HG03060 (cell line): ENCODE measurements around the gene SOST.
"Not testable (repeated sequence)": the region's sequence is repeated elsewhere in the genome, so short reads cannot be mapped to it uniquely, and the experiment has no call there.

Experiments
- ATAC-seq: cut with Tn5 transposase; IDR thresholded peaks from one replicate; pipeline ENCODE4 v1.9.1; 2021; ENCODE audit warnings: low read depth, moderate number of reproducible peaks; ENCODE audit not compliant: unreplicated experiment

The SOST gene

DNA sequence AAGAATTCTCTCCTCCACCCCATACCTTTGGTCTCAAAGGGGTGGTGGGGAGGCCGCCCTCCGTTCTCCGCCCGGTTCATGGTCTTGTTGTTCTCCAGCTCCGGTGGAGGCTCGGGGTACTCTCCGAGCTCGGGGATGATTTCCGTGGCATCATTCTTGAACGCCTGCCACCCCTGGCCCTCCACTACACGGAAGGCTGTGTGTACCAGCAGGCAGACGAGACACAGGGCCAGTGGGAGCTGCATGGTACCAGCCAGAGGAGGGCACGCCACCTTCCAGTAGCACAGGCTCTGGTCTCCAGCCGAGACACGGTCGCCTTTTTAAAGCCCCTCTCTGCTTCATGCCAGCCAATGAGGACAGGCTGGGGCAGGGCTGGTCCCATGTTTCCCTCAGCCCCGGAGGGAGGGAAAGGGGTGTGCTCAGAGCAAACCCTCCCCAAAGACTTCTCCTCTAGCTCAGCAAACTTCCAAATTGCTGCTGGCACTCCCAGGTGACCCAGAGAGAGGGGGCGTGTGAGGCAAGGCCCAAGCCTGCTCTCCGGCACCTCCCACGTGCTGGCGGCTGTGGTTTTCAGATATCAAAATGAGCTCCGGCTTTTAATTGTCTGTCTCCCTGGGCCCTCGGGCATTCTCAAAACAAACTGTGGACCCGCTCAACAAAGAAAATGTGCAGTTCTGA lies at the start of gene SOST:
Gene SOST, minus strand, starts transcription at position 295 of the 678 bp plus-strand sequence. Its CDS starts 50 bp downstream, at position 245.
- ATAC-seq: no peak

GRCh38 chr17:43808076-43808475 lies 49.5 kb upstream of the SOST start:
- ATAC-seq: no peak

- no peak for ATAC-seq
These were observed 46.5 kb upstream of the SOST start for GRCh38 chr17:43805117-43805516.

DNA sequence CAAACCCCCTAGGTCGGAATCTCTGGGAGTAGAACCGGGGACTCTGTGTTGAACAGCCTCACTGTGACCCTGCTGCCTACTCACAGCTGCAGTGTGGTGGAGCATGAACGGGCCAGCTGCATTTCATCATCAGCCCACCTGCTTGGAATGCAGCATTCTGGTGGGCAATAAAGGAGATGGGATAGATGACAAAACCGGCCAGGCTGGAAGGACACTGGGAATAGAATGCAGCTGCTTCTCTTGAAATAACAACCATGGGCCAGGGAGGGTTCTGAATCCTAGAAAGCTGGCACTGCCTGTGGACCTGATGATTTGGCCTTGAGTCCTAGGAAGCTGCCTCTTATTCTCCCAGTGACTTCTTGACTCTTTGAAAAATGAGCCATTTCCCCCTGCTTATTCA lies 45.2 kb upstream of the SOST start:
- ATAC-seq: no peak

GRCh38 chr17:43801844-43802243 lies 43.3 kb upstream of the SOST start:
- ATAC-seq: no peak

GRCh38 chr17:43800736-43801135 lies 42.1 kb upstream of the SOST start:
- ATAC-seq: no peak

- no peak for ATAC-seq
These were observed 40.5 kb upstream of the SOST start for GRCh38 chr17:43799047-43799446.

DNA sequence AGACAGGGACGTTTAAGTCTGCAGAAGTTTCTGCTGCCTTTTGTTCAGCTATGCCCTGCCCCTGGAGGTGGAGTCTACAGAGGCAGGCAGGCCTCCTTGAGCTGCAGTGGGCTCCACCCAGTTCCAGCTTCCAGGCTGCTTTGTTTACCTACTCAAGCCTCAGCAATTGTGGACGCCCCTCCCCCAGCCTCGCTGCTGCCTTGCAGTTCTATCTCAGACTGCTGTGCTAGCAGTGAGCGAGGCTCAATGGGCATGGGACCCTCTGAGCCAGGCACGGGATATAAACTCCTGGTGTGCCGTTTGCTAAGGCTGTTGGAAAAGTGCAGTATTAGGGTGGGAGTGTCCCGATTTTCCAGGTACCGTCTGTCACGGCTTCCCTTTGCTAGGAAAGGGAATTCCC lies 39.4 kb upstream of the SOST start:
- ATAC-seq: not testable (repeated sequence)

DNA sequence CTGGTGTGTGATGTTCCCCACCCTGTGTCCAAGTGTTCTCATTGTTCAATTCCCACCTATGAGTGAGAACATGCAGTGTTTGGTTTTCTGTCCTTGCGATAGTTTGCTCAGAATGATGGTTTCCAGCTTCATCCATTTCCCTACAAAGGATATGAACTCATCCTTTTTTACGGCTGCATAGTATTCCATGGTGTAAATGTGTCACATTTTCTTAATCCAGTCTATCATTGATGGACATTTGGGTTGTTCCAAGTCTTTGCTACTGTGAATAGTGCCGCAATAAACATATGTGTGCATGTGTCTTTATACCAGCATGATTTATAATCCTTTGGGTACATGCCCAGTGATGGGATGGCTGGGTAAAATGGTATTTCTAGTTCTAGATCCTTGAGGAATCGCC lies 34.1 kb upstream of the SOST start:
- ATAC-seq: not testable (repeated sequence)

DNA sequence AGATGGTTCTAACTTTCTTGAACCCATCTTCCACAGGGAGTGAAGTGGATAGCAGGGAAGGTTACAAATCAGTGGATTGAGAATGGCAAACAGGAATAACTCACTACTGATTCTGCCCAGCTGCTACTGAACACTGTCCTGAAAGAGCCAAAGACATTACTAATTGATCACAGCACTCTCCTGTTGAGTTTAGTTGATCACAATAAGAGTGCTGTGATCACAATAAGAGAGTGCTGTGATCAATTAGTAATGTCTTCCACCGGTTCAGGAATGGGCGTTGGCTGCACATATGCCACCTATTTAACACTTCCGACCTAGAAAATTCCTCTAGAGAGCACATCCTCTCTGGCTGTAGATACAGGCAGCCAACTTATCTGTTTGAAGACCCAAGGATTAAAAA lies 33.0 kb upstream of the SOST start:
- no peak for ATAC-seq

- ATAC-seq: no peak
These were observed 31.8 kb upstream of the SOST start for GRCh38 chr17:43790311-43790940.

DNA sequence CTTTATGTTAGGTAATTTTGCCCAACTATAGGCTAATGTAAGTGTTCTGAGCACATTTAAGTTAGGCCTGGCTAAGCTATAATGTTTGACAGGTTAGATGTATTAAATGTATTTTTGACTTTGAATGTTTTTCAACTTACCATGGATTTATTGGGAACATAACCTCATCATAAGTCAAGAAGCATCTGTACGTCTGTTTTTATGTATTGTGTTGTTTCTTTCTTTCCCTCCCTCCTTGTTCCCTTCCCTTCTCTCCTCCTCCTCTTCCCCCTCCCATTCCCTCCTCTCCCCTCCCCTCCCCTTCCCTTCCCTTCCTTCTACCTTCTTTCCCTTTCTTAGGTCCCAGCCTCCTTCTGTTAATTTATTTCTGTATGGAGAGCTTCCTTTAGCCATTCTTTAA lies 30.9 kb upstream of the SOST start:
- ATAC-seq: no peak

- no peak for ATAC-seq
These were observed 29.9 kb upstream of the SOST start for GRCh38 chr17:43788540-43788939.

GRCh38 chr17:43787728-43788127 lies 29.1 kb upstream of the SOST start:
- no peak for ATAC-seq

GRCh38 chr17:43784628-43785101 lies 26.1 kb upstream of the SOST start:
- ATAC-seq: no peak

DNA sequence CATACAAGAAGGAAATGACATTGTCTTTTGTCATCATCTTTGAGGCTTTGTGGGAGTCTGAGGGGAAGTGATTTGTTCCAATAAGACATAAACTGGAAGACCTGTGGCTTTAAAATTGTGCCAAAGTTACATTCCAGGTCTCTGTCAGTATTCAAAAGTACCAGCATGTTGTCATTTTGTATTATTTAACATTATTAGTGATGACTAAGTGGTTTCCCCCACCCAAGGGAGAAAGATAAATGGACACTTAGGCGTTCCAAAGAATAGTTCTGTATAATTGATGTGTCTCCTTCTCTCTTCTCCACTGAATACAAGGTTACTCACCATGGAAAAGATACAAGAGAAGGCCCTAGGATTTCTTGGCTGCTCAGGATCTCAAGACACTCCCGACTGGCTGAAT lies 25.5 kb upstream of the SOST start:
- ATAC-seq: no peak

DNA sequence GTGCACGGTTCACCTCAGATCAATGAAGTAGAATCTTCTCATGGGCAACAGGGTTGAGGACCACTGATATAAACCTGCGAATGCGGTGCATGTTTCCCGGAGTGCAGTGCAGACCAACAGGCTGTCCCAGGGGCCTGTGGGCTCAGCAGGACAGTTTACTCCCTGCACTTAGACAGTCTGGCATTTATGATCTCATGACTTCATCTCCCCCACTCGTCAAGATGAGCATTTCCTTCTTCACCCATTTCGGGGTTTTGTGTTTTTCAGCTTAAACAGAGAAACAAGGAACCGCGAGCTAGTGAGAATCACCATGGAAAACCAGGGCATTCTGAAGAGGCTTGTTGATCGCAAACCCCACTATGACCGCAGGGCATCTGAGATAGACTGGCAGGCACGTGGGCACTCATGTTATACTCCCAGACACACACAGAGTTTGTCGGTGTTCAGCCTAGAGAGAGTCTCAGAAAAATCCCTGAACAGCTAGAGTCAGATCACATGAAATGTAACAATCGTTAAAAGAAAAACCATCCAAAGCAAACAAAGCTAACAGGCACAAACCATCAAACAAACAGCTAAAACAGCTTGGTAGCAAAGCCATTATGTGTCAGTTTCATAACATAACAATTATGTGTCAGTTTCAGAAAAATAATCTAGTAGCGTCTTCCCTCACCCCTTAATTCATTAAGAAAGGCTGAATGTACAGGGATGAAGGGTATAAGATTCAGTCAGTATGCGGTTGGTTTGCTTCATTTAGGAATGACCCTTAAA lies 24.5 kb upstream of the SOST start:
- ATAC-seq: no peak

DNA sequence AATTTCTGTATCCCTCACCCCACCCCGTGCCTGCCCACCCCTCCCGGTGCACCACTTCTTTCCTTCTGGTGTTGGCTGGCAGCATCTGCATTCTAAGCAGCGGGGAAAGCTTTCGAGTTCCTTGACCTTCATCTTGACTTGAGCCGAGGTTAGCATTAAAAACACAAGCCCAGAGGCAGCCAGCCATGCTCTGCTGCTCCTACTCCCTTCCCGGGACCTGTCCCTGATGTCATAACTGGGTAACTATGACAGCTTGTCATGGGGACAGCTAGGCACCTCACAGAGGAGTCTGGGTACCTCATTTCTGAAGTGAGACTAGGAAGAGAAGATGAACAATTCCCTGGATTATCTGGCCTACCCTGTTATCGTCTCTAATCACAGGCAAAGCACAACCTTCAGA lies 21.5 kb upstream of the SOST start, which contains the start of gene CFAP97D1:
Gene CFAP97D1, plus strand, starts transcription at position 301 of the 400 bp plus-strand sequence. Its CDS starts 28 bp downstream, at position 329.
- ATAC-seq: no peak

DNA sequence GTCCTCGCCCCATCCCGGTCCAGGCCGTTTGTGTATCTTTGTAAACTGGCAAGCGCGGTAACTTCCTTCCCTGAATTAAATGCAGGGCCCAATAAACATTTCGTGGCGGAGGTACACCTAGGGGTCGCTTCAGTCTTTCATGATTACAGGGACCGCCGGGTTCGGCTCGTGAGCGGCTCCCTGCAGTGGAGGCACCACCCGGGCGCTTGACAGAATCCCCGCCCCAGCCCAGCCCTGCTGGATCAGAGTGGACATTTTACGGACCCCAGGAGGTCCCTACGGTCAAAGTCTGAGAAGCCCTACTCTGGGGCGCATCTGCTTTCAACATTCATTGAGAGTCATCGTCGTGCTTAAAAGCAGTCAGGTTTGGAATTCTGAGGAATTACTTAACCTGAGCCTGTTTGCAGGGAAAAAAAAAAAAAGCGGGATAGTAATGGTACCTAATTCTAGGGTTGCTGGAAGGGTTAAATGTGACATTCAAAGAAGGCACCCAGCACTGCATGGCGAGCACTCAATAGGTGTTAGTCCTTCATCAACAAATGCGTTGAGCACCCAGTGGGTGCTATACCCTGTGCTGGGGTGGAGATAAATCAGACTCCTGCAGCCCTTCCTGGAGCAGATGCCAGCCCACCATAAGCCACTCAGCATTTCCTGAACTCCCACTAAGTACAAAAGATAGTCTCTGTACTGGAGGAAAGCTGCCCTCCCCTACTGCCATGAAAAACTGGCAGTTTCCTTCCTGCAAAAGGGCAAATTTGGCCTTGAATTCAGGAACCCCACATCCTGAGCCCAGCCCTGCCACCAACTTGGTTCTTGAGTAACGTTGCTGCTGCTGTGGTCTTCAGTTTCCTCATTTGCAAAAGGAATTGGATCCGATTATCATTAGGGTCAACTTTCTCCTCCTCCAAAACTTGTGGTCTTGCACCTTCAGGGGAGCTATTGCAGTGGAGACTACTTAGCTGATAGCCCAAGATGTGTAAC lies 20.8 kb upstream of the SOST start:
- ATAC-seq: no peak
